GM23248 (cell line): Measurements from ENCODE around the gene SUGT1.
"Not testable (repeated sequence)": the region's sequence is repeated elsewhere in the genome, so short reads cannot be mapped to it uniquely, and the experiment has no call there.

Source experiments
- EZH2 ChIP-seq: fragments of 200-600 bp; sonication (generic); IDR thresholded peaks from 2 replicates; pipeline ENCODE4 v1.6.1; 2018; ENCODE audit warnings: antibody characterized with exemption, mild to moderate bottlenecking; ENCODE audit not compliant: insufficient read depth, poor library complexity, severe bottlenecking
- EZH2phosphoT487 ChIP-seq: fragments of 200-600 bp; sonication (generic); IDR thresholded peaks from 2 replicates; pipeline ENCODE4 v1.6.1; 2018; ENCODE audit warnings: antibody characterized with exemption, moderate library complexity, mild to moderate bottlenecking, low read depth; ENCODE audit not compliant: insufficient read depth

- not testable (repeated sequence) for TF ChIP-seq EZH2, EZH2phosphoT487
Observed at GRCh38 chr13:52708266-52708665, 55.6 kb downstream of the SUGT1 start.
